H1 (cell line): ENCODE measurements around the gene MBNL3. TPM values are rescaled to one million over a fixed set of nuclear protein-coding genes. Genes with fewer than 3 reads are reported as not detected.

Experiments
- ASH2L ChIP-seq: fragments of 200-600, 300-600 bp; sonication (generic); IDR thresholded peaks from one replicate; pipeline ENCODE4 v1.7.1; 2017; ENCODE audit warnings: low read length
- BACH1 ChIP-seq: IDR thresholded peaks from 2 replicates; pipeline ENCODE4 v1.6.1; 2012; ENCODE audit warnings: low read length, improper control_type of control experiment
- BCL11A ChIP-seq, 2 experiments: IDR thresholded peaks; one replicate each; pipeline ENCODE4 v1.6.1; 2011; ENCODE audit warnings: low read depth in 2 of 2, low read length in 2 of 2, mild to moderate bottlenecking in 2 of 2
- CBX5 ChIP-seq: fragments of 300-800, 300-1000 bp; sonication (generic); IDR thresholded peaks from 2 replicates; pipeline ENCODE4 v1.7.1; 2016; ENCODE audit warnings: antibody characterized with exemption, low read length, low read depth
- CHD1 ChIP-seq: IDR thresholded peaks from 2 replicates; pipeline ENCODE4 v1.6.1; 2012; ENCODE audit warnings: low read depth, low read length, improper control_type of control experiment
- CHD2 ChIP-seq: IDR thresholded peaks from 2 replicates; pipeline ENCODE4 v1.6.1; 2012; ENCODE audit warnings: low read length, improper control_type of control experiment
- CTBP2 ChIP-seq: IDR thresholded peaks from 2 replicates; pipeline ENCODE4 v1.7.0; 2011; ENCODE audit warnings: borderline replicate concordance, mild to moderate bottlenecking, moderate library complexity, mixed read lengths, low read length; ENCODE audit not compliant: insufficient read depth, insufficient read length
- EGR1 ChIP-seq: IDR thresholded peaks from 2 replicates; pipeline ENCODE4 v1.6.1; 2011; ENCODE audit warnings: low read depth, low read length, borderline replicate concordance
- FOSL1 ChIP-seq: IDR thresholded peaks from 2 replicates; pipeline ENCODE4 v1.6.1; 2011; ENCODE audit warnings: mild to moderate bottlenecking, low read depth, low read length, moderate library complexity; ENCODE audit not compliant: insufficient read depth
- JUN ChIP-seq: IDR thresholded peaks from 2 replicates; pipeline ENCODE4 v1.6.1; 2011; ENCODE audit warnings: low read depth, mild to moderate bottlenecking, improper control_type of control experiment, low read length
- JUND ChIP-seq: IDR thresholded peaks from 2 replicates; pipeline ENCODE4 v1.6.1; 2011; ENCODE audit warnings: mild to moderate bottlenecking, improper control_type of control experiment, low read length
- KDM4A ChIP-seq: IDR thresholded peaks from one replicate; pipeline ENCODE4 v1.7.1; 2012; ENCODE audit warnings: low read depth, mild to moderate bottlenecking, moderate library complexity, low read length, inconsistent platforms; ENCODE audit not compliant: severe bottlenecking
- POLR2A ChIP-seq, 2 experiments: IDR thresholded peaks; 1 replicate in 1 of 2; 2 replicates in 1 of 2; pipeline ENCODE4 v1.6.1; 2011; ENCODE audit warnings: low read depth in 2 of 2, low read length in 2 of 2, mild to moderate bottlenecking in 2 of 2; ENCODE audit errors: control extremely low read depth in 1 of 2
- RAD21 ChIP-seq, 2 experiments: IDR thresholded peaks in 1 of 2; conservative IDR thresholded peaks in 1 of 2; 2 replicates each; pipeline ENCODE4 v1.6.1; 2011; ENCODE audit warnings: low read depth in 2 of 2, low read length in 2 of 2, improper control_type of control experiment in 1 of 2, inconsistent platforms in 1 of 2, mild to moderate bottlenecking in 1 of 2, moderate library complexity in 1 of 2
- RBBP5 ChIP-seq: IDR thresholded peaks from 2 replicates; pipeline ENCODE4 v1.7.1; 2012; ENCODE audit warnings: low read depth, mild to moderate bottlenecking, inconsistent platforms, low read length, moderate library complexity, borderline replicate concordance
- RFX5 ChIP-seq: IDR thresholded peaks from 2 replicates; pipeline ENCODE4 v1.6.1; 2011; ENCODE audit warnings: low read depth, low read length, improper control_type of control experiment, borderline replicate concordance
- RNF2 ChIP-seq: fragments of 200-900, 300-1000 bp; sonication (generic); IDR thresholded peaks from 2 replicates; pipeline ENCODE4 v1.7.1; 2016; ENCODE audit warnings: borderline replicate concordance, low read depth, mild to moderate bottlenecking, antibody characterized with exemption, low read length; ENCODE audit not compliant: poor library complexity, severe bottlenecking; ENCODE audit errors: missing control alignments
- RXRA ChIP-seq: IDR thresholded peaks from 2 replicates; pipeline ENCODE4 v1.6.1; 2011; ENCODE audit warnings: low read depth, mild to moderate bottlenecking, low read length, moderate library complexity; ENCODE audit not compliant: insufficient read depth
- SIN3A ChIP-seq, 2 experiments: IDR thresholded peaks in 1 of 2; conservative IDR thresholded peaks in 1 of 2; 2 replicates each; pipeline ENCODE4 v1.6.1; 2011 to 2012; ENCODE audit warnings: low read length in 2 of 2, improper control_type of control experiment in 1 of 2, low read depth in 1 of 2, mild to moderate bottlenecking in 1 of 2
- SIRT6 ChIP-seq: IDR thresholded peaks from one replicate; pipeline ENCODE4 v1.7.1; 2012; ENCODE audit warnings: low read length, inconsistent platforms
- SP4 ChIP-seq: IDR thresholded peaks from 2 replicates; pipeline ENCODE4 v1.6.1; 2012; ENCODE audit warnings: low read length, inconsistent platforms
- SUZ12 ChIP-seq: fragments of 200-600 bp; sonication (generic); IDR thresholded peaks from 2 replicates; pipeline ENCODE4 v1.6.1; 2012; ENCODE audit warnings: mild to moderate bottlenecking, inconsistent platforms, low read length, moderate library complexity, mixed read lengths
- TAF7 ChIP-seq: optimal IDR thresholded peaks from 2 replicates; pipeline ENCODE3; 2011; ENCODE audit warnings: low read depth, mild to moderate bottlenecking, inconsistent platforms, low read length, moderate library complexity, borderline replicate concordance
- TBP ChIP-seq: IDR thresholded peaks from 2 replicates; pipeline ENCODE4 v1.6.1; 2011; ENCODE audit warnings: low read depth, low read length, improper control_type of control experiment
- TEAD4 ChIP-seq: IDR thresholded peaks from 2 replicates; pipeline ENCODE4 v1.6.1; 2012; ENCODE audit warnings: low read depth, low read length, inconsistent platforms, mixed read lengths
- polyA plus RNA-seq, 7 experiments: library from polyadenylated mRNA; depleted of rRNA in 3 of 7; stranded (reverse) in 5 of 7; unstranded in 2 of 7; fragments of >200 nt in 5 of 7; fragments of 200-250 nt in 2 of 7; gene quantifications; 1 replicate in 5 of 7; 2 replicates in 1 of 7; 4 replicates in 1 of 7; pipeline versions ENCODE4 v1.2.1 to v1.2.3, GENCODE V29; 2011 to 2013; ENCODE audit warnings: missing spikeins in 2 of 7, mixed read lengths in 2 of 7
- total RNA-seq: library from RNA; stranded (reverse); fragmentation: NEBNext Ultra II Directional; extraction: Animal tissue kit (Norgen Biotek cat#: 25700); gene quantifications from 2 replicates; pipeline ENCODE4 v1.2.1, GENCODE V29; 2021

Gene MBNL3
- total and polyA plus RNA-seq, 2 of the 8 experiments (the other 6 are each of a cell fraction or from before 2014, with no cell fraction given), result 3.5 to 4.3 TPM

DNA sequence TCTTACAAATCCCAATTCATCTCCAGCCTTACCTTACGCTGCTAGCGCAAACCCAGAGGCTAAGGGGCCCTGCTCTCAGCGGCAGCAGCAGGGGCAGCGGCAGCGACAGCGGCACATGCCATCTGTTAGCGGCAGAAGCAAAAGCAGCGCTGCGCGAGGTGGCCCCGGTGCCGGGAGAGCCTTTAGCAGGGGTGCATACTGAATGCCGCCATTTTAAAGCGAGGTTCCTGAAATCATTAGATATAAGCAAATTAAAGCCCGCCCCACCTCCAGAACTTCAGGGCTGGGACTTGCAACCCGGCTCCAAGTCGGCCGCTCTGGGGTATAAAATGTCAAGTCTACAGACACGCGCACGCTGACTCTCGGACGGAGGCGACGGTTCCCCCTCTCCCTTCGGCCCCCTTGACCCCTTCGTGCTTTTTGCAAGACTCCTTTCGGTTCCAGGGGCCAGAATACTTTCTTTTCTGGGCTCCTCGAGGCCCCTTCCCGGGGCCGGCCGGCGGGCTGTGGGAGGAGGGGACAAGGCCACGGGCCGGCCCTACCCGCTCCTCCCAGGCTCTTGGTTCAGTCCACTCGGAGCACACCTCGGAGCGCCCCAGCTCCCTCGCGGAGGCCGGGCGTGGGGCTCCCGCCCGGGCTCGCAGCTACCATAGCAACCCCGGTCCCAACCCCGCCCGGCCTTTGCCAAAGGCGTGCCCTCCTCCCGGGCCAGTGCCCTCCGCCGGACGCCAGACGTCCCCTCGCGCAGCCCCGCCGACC, at the start of gene MBNL3 (continued):
- TF ChIP-seq RAD21 (IDR thresholded peaks at IDR 0.05 in 1 of 2, conservative IDR thresholded peaks at IDR 0.05 in 1 of 2; ENCODE audit: low read depth in 2 of 2, low read length in 2 of 2) (no peak), RNF2 (no peak), RBBP5 (no peak), CHD1 (no peak), ASH2L (peak; percentile 71), CHD2 (no peak), RXRA (no peak), FOSL1 (no peak), RFX5 (no peak), SIRT6 (no peak), CBX5 (no peak), BACH1 (no peak), TAF7 (no peak), KDM4A (peak; percentile 85), SUZ12 (no peak), TBP (peak; percentile 22; the same call in 1 of the 2 replicates), SIN3A (conservative IDR thresholded peaks at IDR 0.05 in 1 of 2, IDR thresholded peaks at IDR 0.05 in 1 of 2; ENCODE audit: low read depth in 1 of 2, low read length in 2 of 2) (no peak), SP4 (no peak), TEAD4 (no peak), JUND (no peak; the same call in 1 of the 2 replicates), BCL11A (IDR thresholded peaks at IDR 0.05; ENCODE audit: low read depth in 2 of 2, low read length in 2 of 2) (no peak), EGR1 (no peak), POLR2A (IDR thresholded peaks at IDR 0.05; ENCODE audit: control extremely low read depth in 1 of 2, low read depth in 2 of 2, low read length in 2 of 2) (peak in 1 of 2 experiments; percentile 26; a peak in 1 of 3 replicates), JUN (no peak), CTBP2 (no peak)
